GM13976 (cell line): ENCODE results near the gene GRIK3.

Source experiments
- DNase-seq: peaks from one replicate; pipeline ENCODE4 v3.0.0; 2012; ENCODE audit warnings: low spot score
- in situ Hi-C: fragments of 300-500 bp; cut with MboI; formaldehyde crosslinking; loops from one replicate; pipeline ENCODE4 v1.12.0; 2022; ENCODE audit warnings: low sequenced_read_pairs, mixed read lengths, inconsistent platforms; ENCODE audit not compliant: unreplicated experiment
- TF ChIP-seq, protein P1 (sequence below): IDR thresholded peaks from 2 replicates; pipeline ENCODE4 v1.5.1; 2012; ENCODE audit warnings: borderline replicate concordance, mild to moderate bottlenecking; ENCODE audit not compliant: insufficient read depth; ENCODE audit errors: extremely low read depth, missing control alignments, control extremely low read depth

Gene GRIK3

GRCh38 chr1:36773827-36774541 lies 260.3 kb downstream of the GRIK3 start:
- in situ Hi-C loops = no loop called here

DNA sequence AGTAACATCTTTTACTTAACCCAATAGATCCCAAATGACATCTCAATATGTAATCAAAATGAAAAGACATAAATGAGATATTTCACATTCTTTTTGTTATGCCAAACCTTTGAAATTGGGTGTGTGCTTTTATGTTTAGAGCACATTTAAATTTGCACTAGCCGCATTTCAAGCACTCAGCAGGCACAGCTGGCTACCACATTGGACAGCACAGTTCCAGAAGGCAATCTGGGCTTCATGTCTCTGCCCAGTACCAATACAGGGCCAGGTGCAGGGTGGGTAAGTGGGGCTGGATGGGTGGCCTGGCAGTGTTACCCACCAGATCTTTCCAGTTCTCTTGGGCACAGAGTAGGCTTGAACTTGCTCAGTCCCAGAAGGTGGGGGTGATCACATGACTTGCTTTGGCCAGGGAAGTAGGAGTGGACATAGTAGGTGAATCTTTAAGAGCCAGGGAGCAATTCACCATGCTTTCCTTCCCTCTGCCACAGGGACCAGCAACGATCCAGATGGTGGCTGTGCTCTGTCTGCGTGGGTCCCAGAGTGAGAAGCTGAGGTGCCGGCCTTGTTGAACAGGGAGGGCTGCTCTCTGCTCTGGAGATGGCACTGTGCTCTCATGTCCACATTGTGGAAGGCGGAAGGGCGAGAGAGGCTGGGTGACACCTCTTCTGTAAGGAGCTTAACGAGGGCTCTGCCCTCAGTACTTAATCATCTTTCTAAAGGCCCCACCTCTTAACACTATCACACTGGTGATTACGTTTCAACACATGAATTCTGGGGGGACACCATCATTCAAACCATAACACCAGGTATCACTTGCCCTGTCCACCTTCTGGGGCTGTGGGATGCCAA lies 261.4 kb downstream of the GRIK3 start:
- no peak for DNase-seq
- TF ChIP-seq, protein P1, sequence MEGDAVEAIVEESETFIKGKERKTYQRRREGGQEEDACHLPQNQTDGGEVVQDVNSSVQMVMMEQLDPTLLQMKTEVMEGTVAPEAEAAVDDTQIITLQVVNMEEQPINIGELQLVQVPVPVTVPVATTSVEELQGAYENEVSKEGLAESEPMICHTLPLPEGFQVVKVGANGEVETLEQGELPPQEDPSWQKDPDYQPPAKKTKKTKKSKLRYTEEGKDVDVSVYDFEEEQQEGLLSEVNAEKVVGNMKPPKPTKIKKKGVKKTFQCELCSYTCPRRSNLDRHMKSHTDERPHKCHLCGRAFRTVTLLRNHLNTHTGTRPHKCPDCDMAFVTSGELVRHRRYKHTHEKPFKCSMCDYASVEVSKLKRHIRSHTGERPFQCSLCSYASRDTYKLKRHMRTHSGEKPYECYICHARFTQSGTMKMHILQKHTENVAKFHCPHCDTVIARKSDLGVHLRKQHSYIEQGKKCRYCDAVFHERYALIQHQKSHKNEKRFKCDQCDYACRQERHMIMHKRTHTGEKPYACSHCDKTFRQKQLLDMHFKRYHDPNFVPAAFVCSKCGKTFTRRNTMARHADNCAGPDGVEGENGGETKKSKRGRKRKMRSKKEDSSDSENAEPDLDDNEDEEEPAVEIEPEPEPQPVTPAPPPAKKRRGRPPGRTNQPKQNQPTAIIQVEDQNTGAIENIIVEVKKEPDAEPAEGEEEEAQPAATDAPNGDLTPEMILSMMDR = no peak
- in situ Hi-C loops = no loop called here

More at GRCh38 chr1:36773827-36774541, 260.3 kb downstream of the GRIK3 start:
- TF ChIP-seq, protein P1 = no peak
- DNase-seq = no peak

GRCh38 chr1:36771660-36772284 lies 262.5 kb downstream of the GRIK3 start:
- TF ChIP-seq, protein P1 = no peak
- DNase-seq = no peak
- in situ Hi-C loops = no loop called here

GRCh38 chr1:36771240-36771639 lies 263.1 kb downstream of the GRIK3 start:
- TF ChIP-seq, protein P1 = no peak
- in situ Hi-C loops = no loop called here
- DNase-seq = no peak

DNA sequence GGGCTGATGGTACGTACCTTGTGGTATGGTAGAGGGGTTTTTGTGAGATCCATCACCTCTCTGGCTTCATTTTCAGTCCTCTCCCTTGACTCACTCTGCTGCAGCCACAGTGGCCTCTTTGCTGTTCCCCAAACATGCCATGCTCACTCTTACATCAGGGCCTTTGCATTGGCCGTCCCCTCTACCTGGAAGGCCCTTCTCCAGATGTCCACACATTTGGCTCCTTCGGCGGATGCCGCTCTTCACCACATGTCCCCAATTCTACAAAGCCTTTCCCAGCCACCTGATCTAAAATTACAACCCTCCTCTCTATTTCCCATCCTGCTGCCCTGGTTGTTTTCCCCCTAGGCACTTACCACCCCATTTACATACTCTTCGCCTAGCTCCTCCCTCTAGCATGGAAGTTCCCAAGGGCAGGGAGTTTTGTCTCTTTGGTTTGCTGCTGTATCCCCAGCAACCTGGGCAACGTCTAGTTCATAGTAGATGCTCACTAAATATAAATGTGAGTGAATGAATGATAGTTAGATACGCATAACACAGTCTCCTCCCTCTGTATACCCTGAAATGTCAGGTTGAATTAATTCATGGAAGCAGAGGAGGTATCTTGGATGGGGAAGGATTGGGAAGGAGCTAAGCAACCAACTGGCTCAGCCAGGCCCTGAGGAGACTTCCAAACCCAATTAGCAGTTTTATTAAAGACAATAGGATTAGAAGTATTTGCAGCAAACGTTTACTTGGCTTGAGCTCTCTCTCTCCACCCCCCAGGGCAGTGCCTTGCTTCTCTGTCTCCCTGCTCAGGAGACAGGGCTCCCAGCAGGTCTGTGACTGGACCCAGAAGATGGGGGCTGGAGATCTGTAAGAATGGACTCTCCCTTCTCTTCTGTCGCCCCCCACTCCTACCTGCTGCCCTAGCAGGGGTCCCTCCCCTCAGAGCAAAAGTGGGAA lies 264.2 kb downstream of the GRIK3 start:
- TF ChIP-seq, protein P1 = no peak
- no peak for DNase-seq
- in situ Hi-C loops = no loop called here
